ENCODE data around the gene WASF3.
"Not testable (repeated sequence)": the region's sequence is repeated elsewhere in the genome, so short reads cannot be mapped to it uniquely, and the experiment has no call there.

The WASF3 gene

DNA sequence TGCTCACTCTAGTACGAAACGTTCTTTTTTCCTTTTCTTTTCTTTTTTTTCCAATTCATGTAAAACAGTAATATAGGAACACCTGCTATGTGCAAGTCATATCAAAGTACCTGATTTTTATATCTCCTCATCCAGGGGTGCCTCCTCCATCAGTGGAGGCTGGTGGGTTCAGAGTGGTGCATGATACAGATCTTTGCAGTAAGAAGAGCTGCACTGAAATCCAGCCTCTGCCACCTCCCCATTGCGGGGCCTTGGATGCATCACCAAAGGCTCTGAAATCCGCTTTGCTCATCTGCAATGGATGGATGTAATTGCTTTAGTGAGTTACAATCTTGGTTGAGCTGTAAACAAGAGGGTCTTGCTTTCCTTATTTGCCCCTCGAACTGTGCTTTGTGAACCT is 164.8 kb downstream of the WASF3 start:
- no peak for DNase-seq

DNA sequence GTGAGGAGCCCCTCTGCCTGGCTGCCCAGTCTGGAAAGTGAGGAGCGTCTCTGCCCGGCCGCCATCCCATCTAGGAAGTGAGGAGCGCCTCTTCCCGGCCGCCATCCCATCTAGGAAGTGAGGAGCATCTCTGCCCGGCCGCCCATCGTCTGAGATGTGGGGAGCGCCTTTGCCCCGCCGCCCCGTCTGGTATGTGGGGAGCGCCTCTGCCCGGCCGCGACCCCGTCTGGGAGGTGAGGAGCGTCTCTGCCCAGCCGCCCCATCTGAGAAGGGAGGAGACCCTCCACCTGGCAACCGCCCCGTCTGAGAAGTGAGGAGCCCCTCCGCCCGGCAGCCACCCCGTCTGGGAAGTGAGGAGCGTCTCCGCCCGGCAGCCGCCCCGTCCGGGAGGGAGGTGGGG is 166.1 kb downstream of the WASF3 start:
- DNase-seq: not testable (repeated sequence)

DNA sequence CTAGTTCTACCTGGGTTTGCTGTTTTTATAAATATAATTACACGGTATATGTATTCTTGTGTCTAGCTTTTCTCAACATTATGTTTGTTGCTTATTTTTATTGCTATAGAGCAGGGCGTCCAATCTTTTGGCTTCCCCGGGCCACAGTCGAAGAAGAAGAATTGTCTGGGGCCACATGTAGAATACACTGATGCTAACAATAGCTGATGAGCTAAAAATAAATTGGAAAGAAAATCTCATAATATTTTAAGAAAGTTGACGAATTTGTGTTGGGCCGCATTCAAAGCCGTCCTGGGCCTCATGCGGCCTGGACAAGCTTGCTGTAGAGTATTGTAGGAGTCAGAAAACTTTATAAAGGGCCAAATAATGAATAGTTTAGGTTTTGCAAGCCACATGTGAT is 169.2 kb downstream of the WASF3 start:
- no peak for DNase-seq

DNA sequence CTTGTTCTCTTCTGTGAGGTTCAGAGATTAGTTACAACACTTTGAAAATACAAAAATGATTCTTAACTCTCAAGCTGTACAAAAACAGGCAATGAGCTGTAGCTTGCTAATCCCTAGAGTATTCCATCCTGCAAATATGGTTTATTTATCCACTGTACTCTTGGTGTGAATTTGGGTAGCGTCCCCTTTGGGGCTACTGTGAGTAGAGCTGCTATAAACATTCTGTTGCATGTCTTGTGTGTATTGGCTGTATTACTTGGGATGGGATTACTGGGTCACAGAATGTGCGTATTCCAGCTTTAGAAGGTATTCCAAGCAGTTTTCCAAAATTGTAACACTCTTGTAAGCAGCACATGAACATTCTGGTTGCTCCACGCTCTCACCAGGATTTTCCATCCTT is 169.6 kb downstream of the WASF3 start:
- DNase-seq: no peak

DNA sequence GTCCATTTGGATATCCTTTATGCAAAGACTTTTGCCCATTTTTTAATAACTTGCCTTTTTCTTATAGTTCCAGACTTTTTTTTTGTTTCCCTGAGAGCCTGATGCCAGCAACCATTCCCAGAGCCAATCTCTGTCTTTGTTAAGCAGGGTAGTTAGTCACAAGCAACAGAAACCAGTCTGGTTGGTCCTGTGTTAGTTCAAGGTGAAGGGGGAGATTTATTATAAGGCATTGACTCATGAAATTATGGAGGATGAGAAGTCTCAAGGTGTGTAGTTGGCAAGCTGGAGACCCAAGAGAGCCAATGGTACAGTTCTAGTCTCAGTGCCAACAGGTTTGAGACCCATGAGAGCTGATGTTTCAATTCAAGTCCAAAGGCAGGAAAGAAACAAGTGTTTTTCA is 170.2 kb downstream of the WASF3 start:
- DNase-seq: no peak

DNA sequence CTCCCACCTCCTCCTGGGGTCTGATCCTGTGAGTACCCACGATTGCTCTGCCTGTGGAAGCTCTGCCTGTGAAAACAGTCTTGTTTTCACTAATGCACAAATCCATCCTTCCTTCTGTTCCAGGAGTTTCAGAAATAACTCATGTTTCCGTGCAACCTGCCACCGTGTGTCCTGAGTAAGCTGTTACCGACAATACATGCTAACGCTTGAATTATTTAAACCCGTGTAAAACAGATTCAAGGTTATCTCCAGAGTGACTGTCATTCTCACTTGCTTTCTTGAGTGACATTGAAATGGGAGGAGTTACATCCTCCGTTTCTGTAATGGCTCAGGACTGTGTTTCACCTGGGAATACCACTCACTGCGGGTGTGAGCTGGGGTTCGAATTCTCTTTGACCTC is 178.2 kb downstream of the WASF3 start:
- no peak for DNase-seq

Data from CD4-positive, alpha-beta T cell treated with Interleukin-17A for 1 hour (primary cell).